Measurements from ENCODE around the gene DERL3.
"Not testable (repeated sequence)": the region's sequence is repeated elsewhere in the genome, so short reads cannot be mapped to it uniquely, and the experiment has no call there.

Gene DERL3

GRCh38 chr22:23838681-23839468, at the start of gene DERL3:
Gene DERL3 (minus strand): TSS chr22:23839006. CDS start chr22:23838987, 19 bp downstream.
- DNase-seq: peak; percentile 92

- DNase-seq: no peak
Observed at GRCh38 chr22:23884140-23884539, 45.3 kb upstream of the DERL3 start.

- DNase-seq: no peak
Observed at GRCh38 chr22:23883658-23884057, 44.9 kb upstream of the DERL3 start.

- DNase-seq: no peak
Observed at GRCh38 chr22:23882370-23882769, 43.6 kb upstream of the DERL3 start.

- DNase-seq: no peak
Observed at GRCh38 chr22:23878219-23878618, 39.4 kb upstream of the DERL3 start.

- DNase-seq: no peak
Observed at GRCh38 chr22:23877566-23877965, 38.8 kb upstream of the DERL3 start.

- DNase-seq: no peak
Observed at GRCh38 chr22:23875801-23876200, 37.0 kb upstream of the DERL3 start.

GRCh38 chr22:23874871-23875270, 36.1 kb upstream of the DERL3 start:
- DNase-seq: no peak

- no peak for DNase-seq
Observed at GRCh38 chr22:23868580-23868979, 29.8 kb upstream of the DERL3 start.

- DNase-seq: not testable (repeated sequence)
Observed at GRCh38 chr22:23864499-23865154, 25.8 kb upstream of the DERL3 start.

GRCh38 chr22:23862103-23862502, 23.3 kb upstream of the DERL3 start:
- peak; percentile 15 for DNase-seq

GRCh38 chr22:23860187-23860586, 21.4 kb upstream of the DERL3 start:
- not testable (repeated sequence) for DNase-seq

GRCh38 chr22:23859201-23859600, 20.4 kb upstream of the DERL3 start:
- DNase-seq: no peak

- DNase-seq: no peak
Observed at GRCh38 chr22:23858484-23858815, 19.6 kb upstream of the DERL3 start.

GRCh38 chr22:23857606-23858483, 19.0 kb upstream of the DERL3 start, which contains the start of gene SLC2A11:
Gene SLC2A11 (plus strand): TSS chr22:23857875. CDS start chr22:23858000, 125 bp downstream.
- peak; percentile 87 for DNase-seq

GRCh38 chr22:23856721-23857605, 18.2 kb upstream of the DERL3 start:
- no peak for DNase-seq

- no peak for DNase-seq
Observed at GRCh38 chr22:23850136-23850611, 11.4 kb upstream of the DERL3 start.

GRCh38 chr22:23849009-23850006, 10.5 kb upstream of the DERL3 start:
- DNase-seq: peak; percentile 51

GRCh38 chr22:23847991-23848864, 9.4 kb upstream of the DERL3 start:
- no peak for DNase-seq

All from NCI-H748 treated with DMSO at 0.1 percent for 48 hours (cell line).